ENCODE results near the gene SNAPC4.

The SNAPC4 gene

GRCh38 chr9:136403538-136403914 is 3.6 kb upstream of the SNAPC4 start:
- DNase-seq (ENCODE audit: low read depth): no peak
- H3K4me3 ChIP-seq (ENCODE audit: control insufficient read depth, low read depth, low read length): no peak overlapping the region
- TF ChIP-seq CTCF (conservative IDR thresholded peaks at IDR 0.05; ENCODE audit: control insufficient read depth, insufficient read depth, low read depth, low read length): no peak

- TF ChIP-seq CTCF (conservative IDR thresholded peaks at IDR 0.05; ENCODE audit: control insufficient read depth, insufficient read depth, low read depth, low read length): no peak
- no peak for DNase-seq (ENCODE audit: low read depth)
- H3K4me3 ChIP-seq (ENCODE audit: control insufficient read depth, low read depth, low read length): no peak overlapping the region
These were observed 2.1 kb upstream of the SNAPC4 start for GRCh38 chr9:136402067-136402466.

- no peak for TF ChIP-seq CTCF (conservative IDR thresholded peaks at IDR 0.05; ENCODE audit: control insufficient read depth, insufficient read depth, low read depth, low read length)
- DNase-seq (ENCODE audit: low read depth): peak; percentile 50
- H3K4me3 ChIP-seq (ENCODE audit: control insufficient read depth, low read depth, low read length): no peak overlapping the region
These were observed 1.4 kb upstream of the SNAPC4 start for GRCh38 chr9:136401173-136401922.

- DNase-seq (ENCODE audit: low read depth): peak; percentile 23
These were observed 563 bp downstream of the SNAPC4 start for GRCh38 chr9:136399176-136400037.

GRCh38 chr9:136398286-136398685 is 1.7 kb downstream of the SNAPC4 start:
- DNase-seq (ENCODE audit: low read depth): no peak
- no peak overlapping the region for H3K4me3 ChIP-seq (ENCODE audit: control insufficient read depth, low read depth, low read length)
- no peak for TF ChIP-seq CTCF (conservative IDR thresholded peaks at IDR 0.05; ENCODE audit: control insufficient read depth, insufficient read depth, low read depth, low read length)

More at GRCh38 chr9:136399176-136400037, 563 bp downstream of the SNAPC4 start:
- TF ChIP-seq CTCF (conservative IDR thresholded peaks at IDR 0.05; ENCODE audit: control insufficient read depth, insufficient read depth, low read depth, low read length): no peak
- peak overlapping the region; percentile 79 for H3K4me3 ChIP-seq (ENCODE audit: control insufficient read depth, low read depth, low read length)

- DNase-seq (ENCODE audit: low read depth): no peak
- no peak overlapping the region for H3K4me3 ChIP-seq (ENCODE audit: control insufficient read depth, low read depth, low read length)
- TF ChIP-seq CTCF (conservative IDR thresholded peaks at IDR 0.05; ENCODE audit: control insufficient read depth, insufficient read depth, low read depth, low read length): no peak
These were observed 2.3 kb downstream of the SNAPC4 start for GRCh38 chr9:136397643-136398042.

All from fibroblast of mammary gland (primary cell).